ENCODE results near the gene PKP3. TPM values are rescaled to one million over a fixed set of nuclear protein-coding genes. Genes with fewer than 3 reads are reported as not detected.
"Not testable (repeated sequence)": the region's sequence is repeated elsewhere in the genome, so short reads cannot be mapped to it uniquely, and the experiment has no call there.

The PKP3 gene
- total RNA-seq, 1 donor from 2014 or later, result 0.52 TPM

GRCh38 chr11:400241-400689, 6.3 kb downstream of the PKP3 start:
- intact Hi-C loops (cut with micrococcal nuclease), result no loop called here
- Histone ChIP-seq H3K27me3 (ENCODE audit: low read depth) (peaks cover 4% of the 10 kb centered on the region), H3K4me3 (no peak overlapping the region), H3K4me1 (peaks cover 16% of the 10 kb centered on the region), H3K27ac (replicated peaks) (no peak overlapping the region), H3K36me3 (no peaks in the 10 kb centered on the region), H3K9me3 (replicated peaks) (no peaks in the 10 kb centered on the region)
- DNase-seq, result no peak
- no peak for TF ChIP-seq CTCF (IDR thresholded peaks at IDR 0.05; ENCODE audit: borderline replicate concordance)

GRCh38 chr11:401196-401595, 7.2 kb downstream of the PKP3 start:
- DNase-seq; H3K9me3 ChIP-seq (replicated peaks); intact Hi-C loops (cut with micrococcal nuclease); H3K27me3 ChIP-seq (ENCODE audit: low read depth); H3K36me3 ChIP-seq; H3K27ac ChIP-seq (replicated peaks); H3K4me3 ChIP-seq: not testable (repeated sequence)
- peaks cover 26% of the 10 kb centered on the region for H3K4me1 ChIP-seq

- peaks cover 24% of the 10 kb centered on the region for H3K4me1 ChIP-seq
- intact Hi-C loops (cut with micrococcal nuclease), result no loop called here
- H3K9me3 ChIP-seq (replicated peaks), result no peaks in the 10 kb centered on the region
- no peak for DNase-seq
- TF ChIP-seq CTCF (IDR thresholded peaks at IDR 0.05; ENCODE audit: borderline replicate concordance), result no peak
- no peak overlapping the region for H3K27ac ChIP-seq (replicated peaks)
- no peak overlapping the region for H3K4me3 ChIP-seq
- no peaks in the 10 kb centered on the region for H3K27me3 ChIP-seq (ENCODE audit: low read depth)
- no peaks in the 10 kb centered on the region for H3K36me3 ChIP-seq
Observed at GRCh38 chr11:403021-403760, 9.2 kb downstream of the PKP3 start.

GRCh38 chr11:403761-404431, 9.9 kb downstream of the PKP3 start:
- H3K9me3 ChIP-seq (replicated peaks), result no peaks in the 10 kb centered on the region
- no peak for TF ChIP-seq CTCF (IDR thresholded peaks at IDR 0.05; ENCODE audit: borderline replicate concordance)
- no peak for DNase-seq

GRCh38 chr11:404551-405264, 10.7 kb downstream of the PKP3 start:
- Histone ChIP-seq H3K27ac (replicated peaks) (no peak overlapping the region), H3K9me3 (replicated peaks) (no peaks in the 10 kb centered on the region), H3K27me3 (ENCODE audit: low read depth) (no peaks in the 10 kb centered on the region), H3K36me3 (no peaks in the 10 kb centered on the region), H3K4me3 (no peak overlapping the region), H3K4me1 (peaks cover 24% of the 10 kb centered on the region)
- no peak for DNase-seq
- intact Hi-C loops (cut with micrococcal nuclease), result no loop called here
- no peak for TF ChIP-seq CTCF (IDR thresholded peaks at IDR 0.05; ENCODE audit: borderline replicate concordance)

More at GRCh38 chr11:403761-404431, 9.9 kb downstream of the PKP3 start:
- Histone ChIP-seq H3K27ac (replicated peaks) (no peak overlapping the region), H3K4me1 (peaks cover 24% of the 10 kb centered on the region), H3K36me3 (no peaks in the 10 kb centered on the region), H3K27me3 (ENCODE audit: low read depth) (no peaks in the 10 kb centered on the region), H3K4me3 (no peak overlapping the region)
- intact Hi-C loops (cut with micrococcal nuclease), result no loop called here

All from left ventricle myocardium inferior (tissue), 1 donor.